ENCODE results near the gene FBXL4. TPM values are rescaled to one million over a fixed set of nuclear protein-coding genes. Genes with fewer than 3 reads are reported as not detected.

The FBXL4 gene
- total and polyA plus RNA-seq, 3 donors from 2014 or later, result 7.9 to 17.8 (median 14.0) TPM

DNA sequence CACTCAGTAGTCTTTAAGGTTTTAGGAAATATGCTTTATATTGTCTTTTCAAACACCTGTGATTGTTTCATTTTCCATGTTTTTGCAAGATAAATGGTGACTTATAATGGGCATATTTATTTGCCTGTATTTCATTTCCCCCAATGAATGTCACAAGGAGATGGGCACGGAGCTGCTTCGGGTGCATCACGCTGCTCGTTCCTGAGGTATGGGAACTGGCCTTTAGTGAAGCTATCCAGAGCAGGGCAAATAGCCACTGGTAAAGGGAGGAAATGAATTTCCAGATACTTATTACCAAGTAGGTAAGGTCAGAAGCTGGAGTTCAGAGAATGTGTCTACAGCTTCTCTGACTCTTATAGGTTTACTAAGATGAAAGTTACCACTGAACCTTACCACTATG, 109.7 kb downstream of the FBXL4 start:
- no peaks in the 10 kb centered on the region for H3K27me3 ChIP-seq
- no peak for DNase-seq
- no peak for TF ChIP-seq POLR2A (IDR thresholded peaks at IDR 0.05)
- no peak for TF ChIP-seq CTCF (IDR thresholded peaks at IDR 0.05)
- peaks cover 16% of the 10 kb centered on the region for H3K4me1 ChIP-seq
- H3K27ac ChIP-seq, result no peak overlapping the region
- 36 to 48% methylated on average over 4 of the region's 4 CpGs for whole genome bisulfite sequencing, 2 donors
- no peaks in the 10 kb centered on the region for H3K36me3 ChIP-seq (ENCODE audit: low read depth, missing control alignments)
- no peak overlapping the region for H3K4me3 ChIP-seq
- intact Hi-C loops (cut with DNase I; ENCODE audit: low total_unique reads), result no loop called here
- H3K9me3 ChIP-seq, result no peaks in the 10 kb centered on the region

DNA sequence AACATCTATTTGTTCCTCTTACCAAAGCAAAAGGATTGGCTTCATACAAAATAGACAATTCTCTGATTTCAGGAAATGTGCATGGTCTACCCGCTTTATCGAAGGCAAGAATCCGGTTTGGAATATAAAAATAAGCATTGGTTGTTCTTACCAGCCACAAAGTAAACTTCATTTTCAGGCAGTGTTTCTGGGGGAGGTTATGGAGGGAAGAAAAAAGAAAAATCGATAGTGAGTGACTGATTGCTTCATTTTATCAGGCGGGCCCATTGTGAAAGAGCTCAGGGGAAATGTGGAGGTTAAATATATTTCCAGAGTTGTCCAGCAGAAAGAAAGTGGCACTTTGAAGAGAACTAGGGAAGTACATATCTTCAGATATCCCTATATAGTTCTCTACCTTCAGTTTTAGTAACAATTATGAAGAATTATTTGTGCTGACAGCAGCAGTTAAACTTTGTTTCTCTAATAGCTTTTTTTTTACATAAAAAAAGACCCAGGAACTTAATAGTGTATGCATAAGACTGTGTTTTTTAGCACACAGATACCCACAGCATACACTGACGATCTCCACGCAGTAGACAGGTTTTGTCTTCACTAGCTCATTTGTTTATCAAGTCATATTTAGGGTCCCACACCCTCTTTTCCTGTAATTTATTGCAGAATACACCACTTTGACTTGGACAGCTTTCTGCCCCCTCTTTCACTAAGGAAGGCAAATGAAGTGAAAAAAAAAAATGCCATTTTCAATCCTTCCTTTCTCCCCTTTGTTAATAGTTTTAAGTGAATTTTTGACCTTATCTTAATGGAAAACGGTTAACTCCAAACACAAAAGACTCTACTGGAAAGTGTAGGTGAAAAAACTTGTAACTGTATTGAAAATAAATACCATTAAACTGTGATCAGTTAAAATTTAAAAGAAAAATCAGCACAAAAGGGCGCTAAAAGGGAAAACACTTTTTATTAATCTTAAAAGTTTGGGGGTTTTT, 110.5 kb downstream of the FBXL4 start:
- Histone ChIP-seq H3K27me3 (no peaks in the 10 kb centered on the region), H3K4me3 (no peak overlapping the region), H3K36me3 (ENCODE audit: low read depth, missing control alignments) (no peaks in the 10 kb centered on the region), H3K27ac (no peak overlapping the region), H3K4me1 (peaks cover 23% of the 10 kb centered on the region), H3K9me3 (no peaks in the 10 kb centered on the region)
- intact Hi-C loops (cut with DNase I; ENCODE audit: low total_unique reads), result no loop called here
- no peak for DNase-seq
- 22 to 29% methylated on average over 9 of the region's 9 CpGs for WGBS, 2 donors
- TF ChIP-seq POLR2A (IDR thresholded peaks at IDR 0.05) (no peak), CTCF (IDR thresholded peaks at IDR 0.05) (no peak)

DNA sequence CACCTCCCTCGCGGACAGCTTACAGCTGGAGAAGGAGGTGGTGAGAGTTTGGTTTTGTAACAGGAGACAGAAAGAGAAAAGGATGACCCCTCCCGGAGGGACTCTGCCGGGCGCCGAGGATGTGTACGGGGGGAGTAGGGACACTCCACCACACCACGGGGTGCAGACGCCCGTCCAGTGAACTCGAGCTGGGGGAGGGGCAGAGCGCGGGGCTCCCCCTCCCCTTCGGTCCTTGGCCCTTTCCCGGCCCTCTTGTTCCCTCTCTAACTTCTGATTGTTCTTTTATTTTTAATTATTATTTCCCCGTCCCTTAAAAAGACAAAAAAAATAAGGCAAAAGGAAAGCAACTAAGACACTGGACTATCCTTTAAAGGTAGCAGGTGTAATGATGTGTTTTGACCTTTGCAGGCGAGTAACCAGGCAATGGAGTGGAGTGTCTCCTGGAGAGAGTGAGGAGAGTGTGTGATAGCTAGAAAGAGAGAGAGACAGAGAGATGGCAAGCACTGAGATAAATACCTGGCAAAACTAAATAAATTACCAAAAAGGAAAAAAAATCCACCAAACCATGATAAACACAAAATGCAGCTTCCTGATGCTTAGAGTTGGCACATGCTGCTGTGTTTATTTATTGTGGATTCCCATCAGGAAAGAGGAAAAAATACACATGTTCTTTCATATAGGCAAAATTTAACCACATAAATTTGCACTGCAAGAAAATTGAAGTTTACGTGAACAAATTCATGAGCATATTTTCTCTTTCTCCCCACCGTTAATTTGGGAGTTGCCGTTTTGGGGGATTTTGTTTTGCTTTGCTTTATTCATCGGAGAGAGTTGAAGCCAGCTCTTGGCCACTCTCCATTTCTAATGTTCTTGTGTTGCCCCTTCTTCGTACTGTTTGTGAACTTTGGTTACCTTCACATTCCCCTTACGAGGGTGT, 111.5 kb downstream of the FBXL4 start:
- H3K4me1 ChIP-seq, result peaks cover 32% of the 10 kb centered on the region
- intact Hi-C loops (cut with DNase I; ENCODE audit: low total_unique reads), result no loop called here
- H3K9me3 ChIP-seq, result no peaks in the 10 kb centered on the region
- 6 to 7% methylated on average over 23 of the region's 23 CpGs for WGBS, 2 donors
- no peak for DNase-seq
- H3K27me3 ChIP-seq, result no peaks in the 10 kb centered on the region
- no peak overlapping the region for H3K27ac ChIP-seq
- TF ChIP-seq POLR2A (IDR thresholded peaks at IDR 0.05) (no peak), CTCF (IDR thresholded peaks at IDR 0.05) (no peak)
- H3K36me3 ChIP-seq (ENCODE audit: low read depth, missing control alignments), result no peaks in the 10 kb centered on the region
- H3K4me3 ChIP-seq, result no peak overlapping the region

DNA sequence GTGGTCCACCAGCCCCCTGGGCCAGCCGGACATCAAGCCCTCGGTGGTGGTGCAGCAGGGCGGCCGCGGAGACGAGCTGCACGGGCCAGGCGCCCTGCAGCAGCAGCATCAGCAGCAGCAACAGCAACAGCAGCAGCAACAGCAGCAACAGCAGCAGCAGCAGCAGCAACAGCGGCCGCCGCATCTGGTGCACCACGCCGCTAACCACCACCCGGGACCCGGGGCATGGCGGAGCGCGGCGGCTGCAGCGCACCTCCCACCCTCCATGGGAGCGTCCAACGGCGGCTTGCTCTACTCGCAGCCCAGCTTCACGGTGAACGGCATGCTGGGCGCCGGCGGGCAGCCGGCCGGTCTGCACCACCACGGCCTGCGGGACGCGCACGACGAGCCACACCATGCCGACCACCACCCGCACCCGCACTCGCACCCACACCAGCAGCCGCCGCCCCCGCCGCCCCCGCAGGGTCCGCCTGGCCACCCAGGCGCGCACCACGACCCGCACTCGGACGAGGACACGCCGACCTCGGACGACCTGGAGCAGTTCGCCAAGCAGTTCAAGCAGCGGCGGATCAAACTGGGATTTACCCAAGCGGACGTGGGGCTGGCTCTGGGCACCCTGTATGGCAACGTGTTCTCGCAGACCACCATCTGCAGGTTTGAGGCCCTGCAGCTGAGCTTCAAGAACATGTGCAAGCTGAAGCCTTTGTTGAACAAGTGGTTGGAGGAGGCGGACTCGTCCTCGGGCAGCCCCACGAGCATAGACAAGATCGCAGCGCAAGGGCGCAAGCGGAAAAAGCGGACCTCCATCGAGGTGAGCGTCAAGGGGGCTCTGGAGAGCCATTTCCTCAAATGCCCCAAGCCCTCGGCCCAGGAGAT, 112.4 kb downstream of the FBXL4 start:
- H3K9me3 ChIP-seq, result no peaks in the 10 kb centered on the region
- no peaks in the 10 kb centered on the region for H3K27me3 ChIP-seq
- intact Hi-C loops (cut with DNase I; ENCODE audit: low total_unique reads), result no loop called here
- no peak for DNase-seq
- H3K36me3 ChIP-seq (ENCODE audit: low read depth, missing control alignments), result no peaks in the 10 kb centered on the region
- TF ChIP-seq CTCF (IDR thresholded peaks at IDR 0.05) (no peak), POLR2A (IDR thresholded peaks at IDR 0.05) (no peak)
- peaks cover 33% of the 10 kb centered on the region for H3K4me1 ChIP-seq
- peak overlapping the region; percentile 8 to 53 for H3K4me3 ChIP-seq
- no peak overlapping the region for H3K27ac ChIP-seq
- 4 to 5% methylated on average over 4 to 23 of the region's 76 CpGs for WGBS, 2 donors

Data from testis (tissue), 3 donors.